Stimulated activated CD8-positive, alpha-beta memory T cell treated with anti-CD3 and anti-CD28 coated beads, Interleukin-7, amount 100 ng/mL, for 4 hours (primary cell): ENCODE results near the gene GPC2.
"Not testable (repeated sequence)": the region's sequence is repeated elsewhere in the genome, so short reads cannot be mapped to it uniquely, and the experiment has no call there.

Experiments used
- DNase-seq, 2 donors: peaks; one replicate each; pipeline ENCODE4 v3.0.0-alpha.2; 2020; ENCODE audit warnings: low read depth in 2 of 2

GPC2 gene, protein sequence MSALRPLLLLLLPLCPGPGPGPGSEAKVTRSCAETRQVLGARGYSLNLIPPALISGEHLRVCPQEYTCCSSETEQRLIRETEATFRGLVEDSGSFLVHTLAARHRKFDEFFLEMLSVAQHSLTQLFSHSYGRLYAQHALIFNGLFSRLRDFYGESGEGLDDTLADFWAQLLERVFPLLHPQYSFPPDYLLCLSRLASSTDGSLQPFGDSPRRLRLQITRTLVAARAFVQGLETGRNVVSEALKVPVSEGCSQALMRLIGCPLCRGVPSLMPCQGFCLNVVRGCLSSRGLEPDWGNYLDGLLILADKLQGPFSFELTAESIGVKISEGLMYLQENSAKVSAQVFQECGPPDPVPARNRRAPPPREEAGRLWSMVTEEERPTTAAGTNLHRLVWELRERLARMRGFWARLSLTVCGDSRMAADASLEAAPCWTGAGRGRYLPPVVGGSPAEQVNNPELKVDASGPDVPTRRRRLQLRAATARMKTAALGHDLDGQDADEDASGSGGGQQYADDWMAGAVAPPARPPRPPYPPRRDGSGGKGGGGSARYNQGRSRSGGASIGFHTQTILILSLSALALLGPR

DNA sequence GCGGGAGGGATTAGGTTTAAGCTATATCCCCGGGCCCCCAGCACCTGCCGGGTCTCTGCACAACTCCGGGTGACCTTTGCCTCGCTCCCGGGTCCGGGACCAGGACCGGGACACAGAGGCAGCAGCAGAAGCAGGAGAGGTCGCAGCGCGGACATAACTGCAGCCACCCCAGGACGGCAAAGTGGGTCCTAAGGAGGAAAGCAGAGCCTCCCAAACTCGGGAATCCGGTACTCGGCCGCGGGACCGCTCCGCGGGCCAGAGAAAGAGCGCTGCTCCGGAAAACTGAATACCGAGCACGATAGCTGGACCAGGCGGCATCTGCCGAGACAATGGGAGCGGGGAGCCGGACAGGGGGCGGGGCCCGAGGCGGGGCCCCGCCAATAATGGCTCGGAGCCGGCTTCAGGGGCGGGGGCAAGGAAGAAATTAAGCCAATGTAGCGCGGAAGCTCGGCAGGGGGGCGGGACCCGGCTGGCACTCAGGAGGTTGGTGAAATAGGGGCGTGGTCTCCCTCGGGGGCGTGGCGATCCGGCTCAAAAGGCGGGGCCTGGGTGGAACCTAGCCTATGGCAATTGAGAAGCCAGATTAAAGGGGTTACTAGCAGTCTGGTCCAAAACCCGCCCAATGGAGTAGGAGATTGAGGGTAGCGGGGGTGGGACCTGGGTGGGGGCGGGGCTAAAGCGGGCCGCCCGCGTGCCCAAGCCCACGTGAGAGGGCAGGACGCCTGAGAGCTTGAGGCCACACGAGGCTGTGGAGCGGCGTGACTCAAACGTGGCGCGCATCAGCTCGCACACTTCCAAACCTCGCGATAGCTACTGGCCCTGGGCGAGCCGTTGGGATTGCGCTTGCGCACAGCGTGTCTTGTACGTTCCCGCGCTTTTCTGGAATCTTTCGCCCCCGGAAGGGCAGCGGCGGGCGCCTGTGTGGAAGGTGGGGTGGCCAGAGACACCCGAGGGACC lies at the start of gene GPC2, which contains the start of gene STAG3:
Gene GPC2 (minus strand): TSS at position 337 of the 957 bp plus-strand sequence. CDS start 182 bp downstream, at position 155.
Gene STAG3 (plus strand): TSS at position 874 of the 957 bp plus-strand sequence. CDS start 2,639 bp downstream, outside the sequence.
- peak; percentile 95 to 97 for DNase-seq

DNA sequence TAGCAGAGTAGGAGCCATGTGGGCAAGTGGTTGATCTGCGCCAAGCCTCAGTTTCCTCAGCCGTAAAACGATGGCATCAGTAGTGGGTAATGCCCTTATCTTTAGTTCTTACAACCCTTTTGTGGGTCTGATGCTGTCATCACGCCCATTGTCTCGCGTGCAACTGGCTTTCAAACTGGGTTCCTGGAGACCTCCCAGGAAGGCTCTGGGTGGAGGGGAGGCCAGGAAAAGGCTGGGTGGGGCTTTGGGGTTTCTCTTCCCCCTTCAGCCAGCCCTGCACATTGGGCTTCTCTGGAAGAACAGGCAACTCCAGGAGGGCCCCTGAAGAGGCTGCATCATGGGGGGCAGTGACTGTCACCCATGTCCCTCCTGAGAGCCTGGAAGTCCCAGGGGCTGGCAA lies 47.7 kb upstream of the GPC2 start:
- DNase-seq, result not testable (repeated sequence)

DNA sequence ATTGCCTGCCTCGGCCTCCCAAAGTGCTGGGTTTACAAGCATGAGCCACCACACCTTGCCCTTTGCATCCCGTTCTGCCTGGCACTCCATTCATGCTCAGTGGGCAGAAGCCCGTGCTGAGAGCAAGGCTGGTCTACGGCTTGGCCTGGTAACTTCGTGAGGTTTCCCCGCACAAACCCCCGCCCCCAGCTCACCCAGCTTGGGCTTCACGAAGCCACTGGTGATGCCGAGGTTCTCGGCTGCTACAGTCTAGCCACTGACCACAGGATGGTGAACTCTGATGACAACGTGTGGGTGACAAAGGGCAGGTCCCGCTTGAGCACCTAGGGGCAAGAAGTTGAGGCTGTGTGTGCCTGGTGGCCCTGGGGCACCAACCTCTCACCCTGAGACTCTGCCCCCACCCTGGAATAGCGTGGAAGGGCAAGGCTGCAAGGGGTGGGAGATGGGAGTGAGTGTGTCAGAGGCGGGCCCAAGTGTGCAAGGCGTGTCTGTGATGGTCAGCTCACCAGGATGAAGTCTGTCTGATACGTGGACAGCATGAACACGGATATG lies 46.3 kb upstream of the GPC2 start:
- DNase-seq, result not testable (repeated sequence)

DNA sequence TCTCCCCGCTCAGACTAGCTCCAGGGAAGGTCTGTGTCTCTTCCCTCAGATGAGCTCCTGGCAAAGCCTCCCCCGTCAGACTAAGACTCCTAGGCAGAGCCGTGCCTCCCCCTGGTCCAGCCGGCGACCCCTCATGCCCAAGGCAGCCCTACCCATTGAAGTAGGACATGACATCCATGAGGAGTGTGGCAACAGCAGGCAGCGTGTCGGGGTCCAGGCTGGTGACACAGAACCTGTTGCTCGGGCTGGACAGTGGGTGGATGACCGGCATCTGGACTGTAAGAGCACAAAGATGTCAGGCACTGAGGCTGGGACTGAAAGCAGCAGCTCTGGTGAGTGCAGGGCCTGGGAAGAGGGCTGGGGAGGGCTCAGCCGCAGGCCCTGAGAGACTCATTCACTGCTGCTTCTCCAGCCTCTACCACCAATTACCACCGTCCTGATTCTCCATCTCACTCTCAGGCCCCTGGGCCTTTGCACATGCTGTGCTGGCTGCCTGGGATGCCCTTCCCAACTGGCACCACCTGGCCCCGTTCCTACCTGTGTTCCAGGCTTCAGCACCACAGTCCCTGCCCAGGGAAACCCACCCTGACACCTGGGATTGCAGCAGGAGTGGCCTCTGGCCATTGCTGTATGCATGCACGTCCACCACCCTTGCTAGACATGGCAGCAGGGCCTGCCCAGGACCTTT lies 45.4 kb upstream of the GPC2 start:
- no peak for DNase-seq

DNA sequence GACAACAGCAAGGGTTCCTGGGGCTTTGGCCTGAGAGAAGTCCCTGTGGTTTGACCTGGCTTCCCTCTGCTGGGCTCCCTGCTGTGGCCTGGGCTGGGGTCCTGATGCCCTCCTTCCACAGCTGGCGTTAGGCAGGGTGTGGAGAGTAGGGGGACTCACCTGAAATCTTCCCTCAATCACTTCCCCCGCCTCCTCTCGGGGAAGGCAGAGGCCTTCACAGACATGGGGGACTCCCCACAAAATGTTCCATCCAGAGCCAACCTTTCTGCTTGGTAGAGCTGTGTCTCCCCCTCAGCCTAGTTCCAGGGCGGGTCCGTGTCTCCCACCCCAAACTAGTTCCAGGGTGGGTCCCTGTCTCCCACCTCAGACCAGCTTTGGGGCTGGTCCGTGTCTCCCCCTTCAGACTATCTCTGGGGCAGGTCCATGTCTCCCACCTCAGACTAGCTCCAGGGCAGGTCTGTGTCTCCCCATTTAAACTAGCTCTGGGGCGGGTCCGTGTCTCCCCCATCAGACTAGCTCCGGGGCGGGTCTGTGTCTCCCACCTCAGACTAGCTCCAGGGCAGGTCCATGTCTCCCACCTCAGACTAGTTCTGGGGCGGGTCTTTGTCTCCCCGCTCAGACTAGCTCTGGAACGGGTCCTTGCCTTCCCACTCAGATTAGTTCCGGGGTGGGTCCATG lies 44.7 kb upstream of the GPC2 start:
- DNase-seq, result no peak

DNA sequence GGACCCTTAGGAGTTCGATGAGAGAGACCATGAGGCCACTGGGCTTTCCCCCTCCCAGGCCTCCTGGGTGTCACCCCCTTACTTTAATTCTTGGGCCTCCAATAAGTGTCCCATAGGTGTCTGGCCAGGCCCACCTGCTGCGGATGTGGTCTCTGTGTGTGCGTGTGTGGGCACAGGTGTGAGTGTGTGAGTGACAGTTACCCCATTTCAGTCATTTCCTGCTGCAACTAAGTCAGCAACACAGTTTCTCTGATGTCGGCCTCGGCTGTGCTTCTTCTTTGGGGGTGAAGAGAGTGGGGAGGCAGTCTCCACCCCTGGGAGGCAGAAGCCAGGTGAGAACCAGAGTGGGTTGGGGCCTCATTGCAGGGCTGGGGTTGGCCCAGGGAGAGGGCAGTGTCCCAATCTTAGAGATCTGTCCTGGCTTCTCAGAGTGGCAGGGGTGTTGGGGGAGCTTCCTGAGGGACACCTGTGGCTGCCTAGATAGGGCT lies 44.1 kb upstream of the GPC2 start:
- peak; percentile 60 to 78 for DNase-seq

DNA sequence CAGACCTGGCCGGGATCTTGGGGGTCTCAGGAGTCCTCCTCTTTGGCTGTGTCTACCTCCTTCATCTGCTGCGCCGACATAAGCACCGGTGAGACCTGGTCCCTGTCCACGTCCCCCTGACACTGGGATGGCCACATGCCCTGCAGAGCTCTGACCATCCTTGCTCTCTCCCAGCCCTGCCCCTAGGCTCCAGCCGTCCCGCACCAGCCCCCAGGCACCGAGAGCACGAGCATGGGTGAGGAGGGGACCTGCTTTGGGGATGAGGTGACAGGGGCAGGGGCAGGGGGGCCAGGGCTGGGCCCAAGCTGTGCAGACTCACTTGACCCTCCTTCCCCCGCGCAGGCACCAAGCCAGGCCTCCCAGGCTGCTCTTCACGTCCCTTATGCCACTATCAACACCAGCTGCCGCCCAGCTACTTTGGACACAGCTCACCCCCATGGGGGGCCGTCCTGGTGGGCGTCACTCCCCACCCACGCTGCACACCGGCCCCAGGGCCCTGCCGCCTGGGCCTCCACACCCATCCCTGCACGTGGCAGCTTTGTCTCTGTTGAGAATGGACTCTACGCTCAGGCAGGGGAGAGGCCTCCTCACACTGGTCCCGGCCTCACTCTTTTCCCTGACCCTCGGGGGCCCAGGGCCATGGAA lies 43.5 kb upstream of the GPC2 start:
- no peak for DNase-seq

DNA sequence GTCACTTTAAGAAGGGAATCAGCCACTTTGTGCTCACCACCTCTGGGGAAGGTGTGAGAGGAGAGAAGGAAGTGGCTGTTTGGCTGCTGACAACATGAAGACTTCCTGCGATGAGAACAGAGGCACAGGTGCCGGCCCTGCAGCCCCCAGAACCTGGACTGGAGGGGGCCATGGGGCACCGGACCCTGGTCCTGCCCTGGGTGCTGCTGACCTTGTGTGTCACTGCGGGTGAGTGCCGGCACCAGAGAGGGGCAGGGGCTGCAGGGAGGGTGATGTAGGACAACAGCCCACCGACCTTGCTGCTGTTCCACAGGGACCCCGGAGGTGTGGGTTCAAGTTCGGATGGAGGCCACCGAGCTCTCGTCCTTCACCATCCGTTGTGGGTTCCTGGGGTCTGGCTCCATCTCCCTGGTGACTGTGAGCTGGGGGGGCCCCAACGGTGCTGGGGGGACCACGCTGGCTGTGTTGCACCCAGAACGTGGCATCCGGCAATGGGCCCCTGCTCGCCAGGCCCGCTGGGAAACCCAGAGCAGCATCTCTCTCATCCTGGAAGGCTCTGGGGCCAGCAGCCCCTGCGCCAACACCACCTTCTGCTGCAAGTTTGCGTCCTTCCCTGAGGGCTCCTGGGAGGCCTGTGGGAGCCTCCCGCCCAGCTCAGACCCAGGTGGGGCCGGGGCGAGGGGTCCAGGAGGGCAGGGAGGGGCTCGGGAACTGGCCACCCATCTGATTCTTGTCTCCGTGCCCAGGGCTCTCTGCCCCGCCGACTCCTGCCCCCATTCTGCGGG lies 42.8 kb upstream of the GPC2 start, which contains the start of gene PVRIG:
Gene PVRIG (plus strand): TSS at position 149 of the 785 bp plus-strand sequence. CDS start 22 bp downstream, at position 171.
- peak in 1 of 2 donors; percentile 36 for DNase-seq

DNA sequence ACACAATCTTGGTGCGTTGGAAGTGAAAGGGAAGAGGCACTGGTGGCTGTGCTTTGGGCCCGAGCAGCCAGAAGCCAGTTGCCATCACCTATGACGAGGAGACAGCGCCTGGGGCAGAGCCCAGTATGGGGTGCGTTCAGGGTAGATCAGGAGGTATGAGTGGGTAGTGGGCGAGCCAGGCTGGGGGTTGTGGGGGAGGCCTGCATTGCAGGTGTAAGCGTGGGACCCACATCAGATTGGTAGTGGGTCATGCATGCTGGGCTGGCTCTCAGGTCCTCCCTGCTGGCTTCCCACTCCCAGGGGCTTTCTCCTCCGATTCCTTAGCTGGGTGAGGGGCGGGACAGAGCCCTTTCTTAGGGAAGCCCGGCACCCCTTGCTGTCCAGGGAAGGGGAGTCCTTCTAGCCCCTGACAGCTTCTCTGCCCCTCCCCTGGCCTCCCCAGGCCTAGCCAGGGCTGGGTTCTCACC lies 42.1 kb upstream of the GPC2 start:
- DNase-seq, result no peak

DNA sequence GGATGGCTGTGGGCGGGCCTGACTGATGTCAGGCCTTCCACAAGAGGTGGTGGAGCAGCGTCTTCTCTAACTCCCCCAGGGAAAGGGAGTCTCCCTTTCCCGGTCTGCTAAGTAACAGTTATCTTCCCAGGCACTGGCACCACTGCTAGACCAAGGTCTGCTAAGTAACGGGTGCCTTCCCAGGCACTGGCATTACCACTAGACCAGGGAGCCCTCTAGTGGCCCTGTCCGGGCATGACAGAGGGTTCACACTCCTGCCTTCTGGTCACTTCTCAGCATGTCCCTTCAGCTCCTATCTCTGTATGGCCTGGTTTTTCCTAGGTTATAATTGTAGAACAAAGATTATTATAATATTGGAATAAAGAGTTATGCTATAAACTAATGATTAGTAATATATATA lies 40.8 kb upstream of the GPC2 start:
- DNase-seq, result peak; percentile 63 to 68

DNA sequence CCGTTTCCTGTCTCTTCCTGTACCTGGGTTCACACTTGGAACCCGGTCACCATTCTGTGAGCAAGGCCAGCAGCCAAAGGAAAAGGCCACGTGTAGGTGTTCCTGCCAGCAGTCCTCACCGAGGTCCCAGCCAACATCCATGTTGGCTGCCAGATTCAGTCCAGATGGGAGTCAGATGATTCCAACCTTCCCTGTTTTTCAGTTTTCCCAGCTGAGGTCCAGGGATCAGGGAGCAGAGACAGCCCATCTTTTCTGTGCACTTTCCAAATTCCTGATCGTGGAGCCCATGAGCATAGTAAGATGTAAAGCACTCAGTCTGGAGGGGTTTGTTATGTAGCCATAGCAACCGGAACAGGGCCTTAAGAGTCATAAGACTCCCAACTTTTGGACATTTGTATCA lies 38.7 kb upstream of the GPC2 start:
- no peak for DNase-seq

DNA sequence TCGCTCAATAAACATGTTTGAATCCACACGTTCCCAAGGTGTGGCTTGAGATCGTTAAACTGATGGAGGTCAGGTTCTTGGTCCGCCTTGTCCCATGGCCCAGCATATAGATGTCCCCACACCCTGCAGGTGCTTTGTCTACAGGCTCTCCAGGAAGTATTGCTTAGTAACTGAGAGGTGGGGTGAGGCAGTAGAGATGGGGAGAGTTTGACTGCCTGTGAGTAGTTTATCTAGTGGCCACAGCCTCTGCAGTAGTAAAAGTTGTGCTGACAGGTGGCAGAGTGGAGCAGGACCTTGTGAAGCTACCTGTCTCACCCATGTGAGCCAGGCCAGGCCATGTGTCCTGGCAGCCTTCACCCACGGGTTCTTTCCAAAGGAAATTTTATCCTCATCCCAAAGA lies 37.2 kb upstream of the GPC2 start:
- not testable (repeated sequence) for DNase-seq

DNA sequence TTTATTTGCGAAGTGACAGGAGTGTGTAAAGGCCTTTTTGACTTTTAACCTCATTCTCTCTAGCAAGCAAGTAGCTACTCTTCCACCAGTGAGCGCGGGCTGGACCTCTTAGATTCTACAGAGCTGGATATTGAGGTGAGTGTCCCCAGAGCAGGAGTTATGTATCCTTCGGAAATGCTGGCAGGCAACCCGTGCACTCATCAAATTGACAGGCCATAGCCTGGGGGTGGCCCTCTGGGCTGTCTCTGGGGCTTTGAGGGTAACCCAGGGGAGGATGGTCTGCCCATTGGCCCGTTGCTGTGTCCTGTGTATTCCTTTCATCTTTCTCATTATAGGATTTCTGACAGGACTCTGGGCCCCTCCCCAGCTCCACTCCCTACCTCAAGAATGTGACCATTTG lies 36.5 kb upstream of the GPC2 start:
- no peak for DNase-seq

DNA sequence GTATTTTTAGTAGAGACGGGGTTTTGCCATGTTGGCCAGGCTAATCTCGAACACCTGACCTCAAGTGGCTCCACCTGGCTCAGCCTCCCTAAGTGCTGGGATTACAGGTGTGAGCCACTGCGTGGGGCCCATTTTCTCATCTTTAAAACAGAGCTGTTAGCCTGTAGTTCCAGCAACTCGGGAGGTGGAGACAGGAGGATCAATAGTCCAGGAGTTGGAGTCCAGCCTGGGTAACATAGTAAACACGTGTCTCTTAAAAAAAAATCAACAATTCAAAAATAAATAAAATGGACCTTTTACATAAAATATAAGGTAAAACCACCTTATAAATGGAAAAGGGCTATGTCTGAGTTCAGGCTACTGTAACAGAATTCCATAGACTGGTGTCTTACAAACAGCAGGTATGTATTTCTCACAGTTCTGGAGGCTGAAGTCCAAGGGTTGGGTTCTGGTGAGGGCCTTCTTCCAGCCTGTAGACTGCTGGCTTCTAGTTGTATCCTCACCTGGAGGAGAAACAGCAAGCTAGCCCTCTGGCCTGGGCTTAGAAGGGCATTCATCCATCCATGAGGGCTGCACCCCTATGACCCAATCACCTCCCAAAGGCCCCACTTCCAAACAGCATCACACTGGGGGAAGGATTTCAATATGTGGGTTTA lies 35.6 kb upstream of the GPC2 start:
- no peak for DNase-seq

DNA sequence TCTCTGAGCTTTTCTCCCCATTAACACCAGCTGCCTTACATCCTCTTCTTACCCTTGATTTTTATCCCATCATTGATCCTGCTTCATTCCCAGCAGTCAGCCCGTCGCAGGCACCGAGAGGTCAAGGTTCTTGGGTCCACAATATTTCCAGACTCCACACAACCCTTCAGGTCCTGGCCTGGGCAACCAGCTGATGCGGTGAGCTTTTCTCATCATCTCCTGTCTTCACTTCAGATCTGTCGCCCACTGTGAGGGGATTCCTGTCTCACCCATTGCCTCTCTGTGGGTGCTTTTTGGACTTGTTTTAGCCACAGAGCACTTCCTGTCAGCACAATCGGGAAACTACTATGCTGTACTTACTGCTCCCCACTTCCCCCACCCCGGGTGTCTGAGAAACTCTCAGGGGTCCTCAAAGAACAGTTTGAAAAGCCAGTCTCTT lies 34.2 kb upstream of the GPC2 start:
- DNase-seq, result peak; percentile 21 to 42

DNA sequence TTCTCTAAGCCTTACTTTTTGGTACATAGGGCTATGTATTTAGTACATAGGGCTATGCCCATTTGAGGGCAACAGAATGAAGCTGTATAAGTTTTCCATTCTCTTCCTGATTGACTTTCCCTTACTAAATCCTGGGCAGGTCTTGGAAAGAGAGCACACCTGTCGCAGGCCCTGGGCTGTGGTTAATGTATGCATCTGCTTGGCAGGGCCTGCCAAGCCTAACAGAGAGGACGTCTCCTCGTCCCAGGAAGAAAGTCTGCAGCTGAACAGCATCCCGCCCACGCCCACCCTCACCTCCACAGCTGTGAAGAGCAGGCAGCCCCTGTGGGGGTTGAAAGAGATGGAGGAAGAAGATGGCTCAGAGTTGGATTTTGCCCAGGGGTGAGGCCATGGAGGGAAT lies 33.6 kb upstream of the GPC2 start:
- DNase-seq, result no peak

DNA sequence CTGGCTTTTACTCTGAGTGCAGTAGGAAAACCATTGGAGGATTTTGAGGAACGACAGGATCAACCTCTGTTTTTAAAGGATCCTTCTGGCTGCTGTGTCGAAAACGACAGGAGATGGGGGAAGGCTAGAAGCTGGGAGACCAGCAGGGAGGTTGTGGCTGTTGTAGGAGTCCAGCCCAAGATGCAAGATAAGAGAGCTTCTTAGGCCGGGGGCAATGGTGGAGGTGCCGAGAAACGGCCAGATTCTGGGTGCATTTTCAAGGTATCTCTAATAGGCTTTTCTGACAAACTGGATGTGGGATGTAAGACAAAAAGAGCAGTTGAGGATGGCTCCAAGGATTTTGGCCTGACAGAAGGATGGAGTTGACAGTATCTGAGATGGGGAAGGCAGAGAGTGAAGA lies 32.3 kb upstream of the GPC2 start:
- no peak for DNase-seq

DNA sequence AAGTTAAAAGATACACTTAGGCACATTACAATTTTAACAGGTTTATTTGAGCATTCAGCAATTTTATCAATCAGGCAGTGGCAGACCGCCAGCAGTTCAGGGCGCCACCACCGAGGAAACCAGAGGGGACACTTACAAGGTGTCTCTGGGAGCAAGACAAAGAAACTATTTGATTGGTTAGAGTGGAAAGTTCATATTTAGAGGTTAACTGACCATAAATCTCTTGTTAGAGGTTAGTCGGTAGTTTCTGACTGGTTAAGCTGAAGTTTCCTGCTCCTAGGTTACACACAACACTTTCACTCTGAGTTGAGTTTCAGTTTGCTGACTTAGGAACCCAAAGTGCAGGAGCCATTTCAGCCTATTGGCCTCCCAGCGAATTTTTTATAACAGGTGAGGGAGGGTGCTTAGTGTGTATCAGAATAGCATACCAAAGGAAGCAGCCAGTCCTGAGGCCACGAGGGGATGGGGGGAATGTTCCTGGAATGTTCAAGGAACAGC lies 31.8 kb upstream of the GPC2 start:
- no peak for DNase-seq
